Measurements from ENCODE around the gene KRT31.
"Not testable (repeated sequence)": the region's sequence is repeated elsewhere in the genome, so short reads cannot be mapped to it uniquely, and the experiment has no call there.

Gene KRT31

DNA sequence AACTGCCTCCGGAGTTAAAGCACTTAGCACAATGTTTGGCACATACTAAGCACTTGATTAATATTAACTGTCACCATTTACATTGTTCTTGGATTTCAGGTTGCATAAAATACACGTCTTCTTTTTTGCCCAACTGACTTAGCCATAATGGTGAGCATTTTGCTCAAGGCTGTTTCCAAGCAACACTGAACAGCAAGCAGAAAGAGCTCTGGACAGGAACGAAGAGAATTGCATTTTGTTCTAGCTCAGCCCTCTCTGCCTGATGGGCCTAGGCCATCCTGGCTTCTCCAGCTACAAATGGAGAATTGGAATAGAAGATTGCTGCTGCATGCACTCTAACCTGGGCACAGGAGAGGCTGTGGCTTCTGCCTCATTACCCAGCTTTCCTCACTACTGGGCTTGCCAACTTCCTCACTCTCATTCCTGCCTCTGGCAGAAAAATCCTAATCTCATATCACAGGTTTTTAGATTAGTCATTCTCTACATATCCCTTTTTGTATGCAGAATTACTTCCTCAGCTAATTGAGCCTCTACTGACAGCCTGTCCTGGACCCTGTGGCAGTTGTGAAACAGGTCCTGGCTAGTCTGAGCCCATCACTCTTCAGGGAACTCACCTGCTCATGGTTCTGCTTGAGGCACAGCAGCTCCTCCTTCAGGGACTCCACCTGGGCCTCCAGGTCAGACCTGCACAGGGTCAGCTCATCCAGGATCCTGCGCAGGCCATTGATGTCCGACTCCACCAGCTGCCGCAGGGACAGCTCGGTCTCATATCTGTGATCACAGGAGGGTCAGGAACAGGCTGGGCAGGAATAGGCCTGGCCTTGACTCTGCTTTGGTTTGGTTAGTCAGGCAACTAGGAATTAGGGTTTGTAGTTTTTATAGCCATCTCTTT is 49.3 kb downstream of the KRT31 start:
- TF ChIP-seq, protein P1, sequence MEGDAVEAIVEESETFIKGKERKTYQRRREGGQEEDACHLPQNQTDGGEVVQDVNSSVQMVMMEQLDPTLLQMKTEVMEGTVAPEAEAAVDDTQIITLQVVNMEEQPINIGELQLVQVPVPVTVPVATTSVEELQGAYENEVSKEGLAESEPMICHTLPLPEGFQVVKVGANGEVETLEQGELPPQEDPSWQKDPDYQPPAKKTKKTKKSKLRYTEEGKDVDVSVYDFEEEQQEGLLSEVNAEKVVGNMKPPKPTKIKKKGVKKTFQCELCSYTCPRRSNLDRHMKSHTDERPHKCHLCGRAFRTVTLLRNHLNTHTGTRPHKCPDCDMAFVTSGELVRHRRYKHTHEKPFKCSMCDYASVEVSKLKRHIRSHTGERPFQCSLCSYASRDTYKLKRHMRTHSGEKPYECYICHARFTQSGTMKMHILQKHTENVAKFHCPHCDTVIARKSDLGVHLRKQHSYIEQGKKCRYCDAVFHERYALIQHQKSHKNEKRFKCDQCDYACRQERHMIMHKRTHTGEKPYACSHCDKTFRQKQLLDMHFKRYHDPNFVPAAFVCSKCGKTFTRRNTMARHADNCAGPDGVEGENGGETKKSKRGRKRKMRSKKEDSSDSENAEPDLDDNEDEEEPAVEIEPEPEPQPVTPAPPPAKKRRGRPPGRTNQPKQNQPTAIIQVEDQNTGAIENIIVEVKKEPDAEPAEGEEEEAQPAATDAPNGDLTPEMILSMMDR (IDR thresholded peaks at IDR 0.05; ENCODE audit: unreplicated experiment in 3 of 3), result no peak
- peaks cover 8% of the 10 kb centered on the region for H3K27me3 Mint-ChIP-seq (ENCODE audit: low read depth)
- no peaks in the 10 kb centered on the region for H3K4me1 Mint-ChIP-seq
- H3K36me3 Mint-ChIP-seq (ENCODE audit: low read depth), result no peaks in the 10 kb centered on the region
- no peak overlapping the region for H3K27ac Mint-ChIP-seq
- peaks cover 10% of the 10 kb centered on the region for H3K9me3 Mint-ChIP-seq
- H3K4me3 Mint-ChIP-seq, result no peak overlapping the region

DNA sequence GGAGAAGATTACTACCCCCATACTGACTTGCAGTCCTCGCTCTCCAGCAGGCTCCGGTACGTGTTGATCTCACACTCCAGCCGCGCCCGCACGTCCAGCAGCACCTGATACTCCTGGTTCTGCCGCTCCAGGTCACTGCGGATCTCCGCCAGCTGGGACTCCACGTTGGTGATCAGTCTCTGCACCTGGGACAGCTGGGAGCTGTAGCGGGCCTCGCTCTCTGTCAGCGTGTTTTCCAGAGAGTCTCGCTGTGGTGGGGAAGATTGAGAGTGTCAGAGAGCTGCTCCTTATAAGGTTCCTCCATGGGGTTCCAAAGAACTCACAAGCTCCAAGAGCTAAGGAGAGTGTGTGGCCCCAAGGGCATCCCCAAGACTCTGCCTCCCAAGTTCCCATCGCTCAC is 51.0 kb downstream of the KRT31 start:
- H3K4me3 Mint-ChIP-seq; H3K36me3 Mint-ChIP-seq (ENCODE audit: low read depth); H3K27me3 Mint-ChIP-seq (ENCODE audit: low read depth); H3K4me1 Mint-ChIP-seq; H3K27ac Mint-ChIP-seq: not testable (repeated sequence)
- H3K9me3 Mint-ChIP-seq, result peaks cover 23% of the 10 kb centered on the region

DNA sequence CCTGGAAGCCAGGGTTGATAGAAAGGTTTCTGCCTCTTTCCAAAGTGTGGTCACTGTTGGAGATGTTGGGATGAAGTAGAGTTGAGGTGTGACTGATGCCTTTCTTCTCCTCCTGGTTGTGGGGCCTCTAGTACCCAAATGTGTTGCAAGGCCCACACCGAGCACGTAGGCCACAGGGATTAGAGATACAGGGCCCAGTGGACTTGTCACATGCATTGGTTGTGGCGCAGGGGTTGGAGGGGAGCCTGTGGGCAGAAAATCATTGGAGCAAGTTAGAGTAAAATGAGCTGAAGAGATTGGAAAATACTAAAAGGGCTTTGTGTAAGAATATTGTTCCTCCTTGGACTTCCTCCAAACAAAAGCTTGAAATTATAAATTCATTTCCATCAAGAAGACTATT is 51.4 kb downstream of the KRT31 start:
- peaks cover 8% of the 10 kb centered on the region for H3K27me3 Mint-ChIP-seq (ENCODE audit: low read depth)
- no peaks in the 10 kb centered on the region for H3K4me1 Mint-ChIP-seq
- no peaks in the 10 kb centered on the region for H3K36me3 Mint-ChIP-seq (ENCODE audit: low read depth)

More for the DNA sequence above, 51.4 kb downstream of the KRT31 start:
- no peak overlapping the region for H3K27ac Mint-ChIP-seq
- peaks cover 25% of the 10 kb centered on the region for H3K9me3 Mint-ChIP-seq
- H3K4me3 Mint-ChIP-seq, result no peak overlapping the region
- TF ChIP-seq, protein P1 (IDR thresholded peaks at IDR 0.05; ENCODE audit: unreplicated experiment in 3 of 3), result no peak

All from nephron (organoid).